ENCODE data around the gene PPA1.

DNA sequence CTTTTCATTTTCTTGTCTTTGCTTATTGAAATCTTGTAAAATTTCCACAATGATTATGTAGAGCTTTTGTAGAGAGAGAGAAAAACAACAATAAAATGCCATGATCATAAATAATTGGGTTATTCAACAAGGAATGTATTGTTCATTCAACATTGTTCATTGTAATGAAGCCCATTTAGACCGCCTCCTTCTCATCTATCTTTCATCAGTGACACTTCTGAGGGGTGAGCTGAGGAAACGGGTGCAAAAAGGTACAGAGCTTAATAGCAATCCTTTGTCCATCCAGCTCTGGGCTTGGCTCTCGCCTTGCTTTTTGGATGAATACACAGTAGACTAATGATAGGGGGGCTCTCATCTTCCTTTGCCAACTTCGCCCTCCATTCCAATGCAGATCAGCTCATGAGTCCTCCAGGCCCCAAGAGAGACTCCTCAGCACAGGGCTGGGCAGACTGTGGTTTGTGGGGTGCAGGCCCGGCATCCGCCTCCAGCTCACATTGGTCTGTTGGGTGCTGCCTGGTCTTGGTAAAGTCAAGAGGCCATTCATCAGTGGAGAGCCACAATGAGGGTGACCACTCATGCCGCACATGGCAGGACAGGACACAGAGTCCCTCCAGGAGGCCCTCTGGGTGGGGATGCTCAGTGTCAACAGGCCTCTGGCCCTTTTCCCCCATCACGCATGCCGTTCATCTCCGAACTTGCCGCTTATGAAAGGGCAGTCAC lies 17.9 kb upstream of the PPA1 start:
- TF ChIP-seq, protein P1, sequence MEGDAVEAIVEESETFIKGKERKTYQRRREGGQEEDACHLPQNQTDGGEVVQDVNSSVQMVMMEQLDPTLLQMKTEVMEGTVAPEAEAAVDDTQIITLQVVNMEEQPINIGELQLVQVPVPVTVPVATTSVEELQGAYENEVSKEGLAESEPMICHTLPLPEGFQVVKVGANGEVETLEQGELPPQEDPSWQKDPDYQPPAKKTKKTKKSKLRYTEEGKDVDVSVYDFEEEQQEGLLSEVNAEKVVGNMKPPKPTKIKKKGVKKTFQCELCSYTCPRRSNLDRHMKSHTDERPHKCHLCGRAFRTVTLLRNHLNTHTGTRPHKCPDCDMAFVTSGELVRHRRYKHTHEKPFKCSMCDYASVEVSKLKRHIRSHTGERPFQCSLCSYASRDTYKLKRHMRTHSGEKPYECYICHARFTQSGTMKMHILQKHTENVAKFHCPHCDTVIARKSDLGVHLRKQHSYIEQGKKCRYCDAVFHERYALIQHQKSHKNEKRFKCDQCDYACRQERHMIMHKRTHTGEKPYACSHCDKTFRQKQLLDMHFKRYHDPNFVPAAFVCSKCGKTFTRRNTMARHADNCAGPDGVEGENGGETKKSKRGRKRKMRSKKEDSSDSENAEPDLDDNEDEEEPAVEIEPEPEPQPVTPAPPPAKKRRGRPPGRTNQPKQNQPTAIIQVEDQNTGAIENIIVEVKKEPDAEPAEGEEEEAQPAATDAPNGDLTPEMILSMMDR (IDR thresholded peaks at IDR 0.05) = no peak
- TF ChIP-seq POLR2AphosphoS5 (IDR thresholded peaks at IDR 0.05) = no peak

Data from stomach (tissue), 4 donors.